IPS-NIHi7 (cell line): ENCODE data around the gene ZNF687.

Source experiments
- DNase-seq: peaks from one replicate; pipeline ENCODE4 v3.0.0; 2012; ENCODE audit warnings: mixed read lengths; ENCODE audit errors: extremely low spot score

The ZNF687 gene

GRCh38 chr1:151312826-151313225 lies 30.7 kb downstream of the ZNF687 start:
- DNase-seq = no peak

- DNase-seq = no peak
Measured at GRCh38 chr1:151313501-151313900, 31.4 kb downstream of the ZNF687 start.

GRCh38 chr1:151314137-151314875 lies 32.2 kb downstream of the ZNF687 start:
- DNase-seq = no peak

GRCh38 chr1:151315565-151316235 lies 33.6 kb downstream of the ZNF687 start:
- no peak for DNase-seq

GRCh38 chr1:151318975-151319374 lies 36.9 kb downstream of the ZNF687 start:
- DNase-seq = no peak

GRCh38 chr1:151324390-151324930 lies 42.4 kb downstream of the ZNF687 start:
- DNase-seq = no peak

- DNase-seq = no peak
Measured at GRCh38 chr1:151325231-151325630, 43.1 kb downstream of the ZNF687 start.

- DNase-seq = no peak
Measured at GRCh38 chr1:151325646-151326429, 43.7 kb downstream of the ZNF687 start.

GRCh38 chr1:151326619-151327222 lies 44.6 kb downstream of the ZNF687 start:
- DNase-seq = peak; percentile 61

- peak; percentile 98 for DNase-seq
Measured at GRCh38 chr1:151327223-151327902, 45.3 kb downstream of the ZNF687 start, which contains the start of gene PI4KB. PI4KB (minus strand) TSS chr1:151327416; CDS start chr1:151316481, 10,935 bp downstream.

GRCh38 chr1:151327903-151328674 lies 46.0 kb downstream of the ZNF687 start:
- peak; percentile 41 for DNase-seq

GRCh38 chr1:151334822-151335221 lies 52.7 kb downstream of the ZNF687 start:
- no peak for DNase-seq

GRCh38 chr1:151336556-151336955 lies 54.5 kb downstream of the ZNF687 start:
- DNase-seq = no peak

GRCh38 chr1:151340870-151341754 lies 59.0 kb downstream of the ZNF687 start:
- peak; percentile 71 for DNase-seq
